ENCODE measurements around the gene TBC1D1.

GRCh38 chr4:37882665-37883296 lies 8.1 kb upstream of the TBC1D1 start:
- TF ChIP-seq ZNF423 (tag by site-specific recombination; IDR thresholded peaks at IDR 0.05) = no peak
- no peak for TF ChIP-seq CTCF (tag by site-specific recombination; IDR thresholded peaks at IDR 0.05)
- no peak for TF ChIP-seq ZNF133 (tag by site-specific recombination; IDR thresholded peaks at IDR 0.05)
